ENCODE results near the gene PLA2G15. TPM values are rescaled to one million over a fixed set of nuclear protein-coding genes. Genes with fewer than 3 reads are reported as not detected.

The PLA2G15 gene
- total RNA-seq, 1 donor from 2014 or later = 18.2 TPM

- no peak for TF ChIP-seq POLR2A (IDR thresholded peaks at IDR 0.05)
- TF ChIP-seq POLR2AphosphoS5 (IDR thresholded peaks at IDR 0.05; ENCODE audit: insufficient read depth in 1 of 2, low read depth in 1 of 2) = no peak
- TF ChIP-seq, protein P1, sequence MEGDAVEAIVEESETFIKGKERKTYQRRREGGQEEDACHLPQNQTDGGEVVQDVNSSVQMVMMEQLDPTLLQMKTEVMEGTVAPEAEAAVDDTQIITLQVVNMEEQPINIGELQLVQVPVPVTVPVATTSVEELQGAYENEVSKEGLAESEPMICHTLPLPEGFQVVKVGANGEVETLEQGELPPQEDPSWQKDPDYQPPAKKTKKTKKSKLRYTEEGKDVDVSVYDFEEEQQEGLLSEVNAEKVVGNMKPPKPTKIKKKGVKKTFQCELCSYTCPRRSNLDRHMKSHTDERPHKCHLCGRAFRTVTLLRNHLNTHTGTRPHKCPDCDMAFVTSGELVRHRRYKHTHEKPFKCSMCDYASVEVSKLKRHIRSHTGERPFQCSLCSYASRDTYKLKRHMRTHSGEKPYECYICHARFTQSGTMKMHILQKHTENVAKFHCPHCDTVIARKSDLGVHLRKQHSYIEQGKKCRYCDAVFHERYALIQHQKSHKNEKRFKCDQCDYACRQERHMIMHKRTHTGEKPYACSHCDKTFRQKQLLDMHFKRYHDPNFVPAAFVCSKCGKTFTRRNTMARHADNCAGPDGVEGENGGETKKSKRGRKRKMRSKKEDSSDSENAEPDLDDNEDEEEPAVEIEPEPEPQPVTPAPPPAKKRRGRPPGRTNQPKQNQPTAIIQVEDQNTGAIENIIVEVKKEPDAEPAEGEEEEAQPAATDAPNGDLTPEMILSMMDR (IDR thresholded peaks at IDR 0.05) = no peak
- Histone ChIP-seq H3K27ac (no peak overlapping the region), H3K4me1 (peaks cover 16% of the 10 kb centered on the region), H3K9me3 (no peaks in the 10 kb centered on the region), H3K36me3 (peaks cover 0 to 61% of the 10 kb centered on the region in 2 donors), H3K27me3 (no peaks in the 10 kb centered on the region), H3K4me3 (no peak overlapping the region)
- no peak for DNase-seq (ENCODE audit: extremely low spot score in 2 of 2)
- intact Hi-C loops (cut with DNase I) = no loop called here
Observed at GRCh38 chr16:68296693-68297092, 51.5 kb downstream of the PLA2G15 start.

DNA sequence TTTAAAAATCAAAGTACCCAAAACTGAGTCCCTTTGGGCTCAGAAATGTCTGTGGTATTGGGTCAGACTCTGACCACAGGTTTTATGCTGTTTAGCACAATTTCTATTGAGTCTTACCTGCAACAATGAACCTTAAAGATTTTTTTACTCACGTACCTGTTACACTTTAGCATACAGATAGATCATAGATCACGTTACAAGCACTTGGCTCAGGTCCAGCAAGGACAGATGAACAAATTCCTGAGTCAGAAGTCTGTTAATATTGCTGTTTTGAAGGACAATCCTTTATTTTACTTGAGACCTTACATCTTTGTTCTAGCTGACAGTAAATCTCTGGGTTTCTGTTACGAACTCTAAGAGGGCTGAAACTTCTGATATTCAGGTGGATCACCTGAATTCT lies 52.7 kb downstream of the PLA2G15 start:
- intact Hi-C loops (cut with DNase I) = no loop called here
- H3K36me3 ChIP-seq = peaks cover 0 to 73% of the 10 kb centered on the region in 2 donors
- H3K27ac ChIP-seq = no peak overlapping the region

GRCh38 chr16:68298312-68298711 lies 53.1 kb downstream of the PLA2G15 start:
- intact Hi-C loops (cut with DNase I) = no loop called here
- H3K27me3 ChIP-seq = no peaks in the 10 kb centered on the region
- TF ChIP-seq POLR2A (IDR thresholded peaks at IDR 0.05) = no peak
- no peak for TF ChIP-seq POLR2AphosphoS5 (IDR thresholded peaks at IDR 0.05; ENCODE audit: insufficient read depth in 1 of 2, low read depth in 1 of 2)
- TF ChIP-seq, protein P1 (IDR thresholded peaks at IDR 0.05) = no peak
- DNase-seq (ENCODE audit: extremely low spot score in 2 of 2) = no peak
- H3K4me3 ChIP-seq = no peak overlapping the region
- peak overlapping the region; percentile 12 for H3K27ac ChIP-seq
- H3K36me3 ChIP-seq = peaks cover 0 to 73% of the 10 kb centered on the region in 2 donors
- H3K4me1 ChIP-seq = peaks cover 16% of the 10 kb centered on the region
- no peaks in the 10 kb centered on the region for H3K9me3 ChIP-seq

More for the DNA sequence above, 52.7 kb downstream of the PLA2G15 start:
- no peaks in the 10 kb centered on the region for H3K9me3 ChIP-seq
- no peak overlapping the region for H3K4me3 ChIP-seq
- TF ChIP-seq, protein P1 (IDR thresholded peaks at IDR 0.05) = no peak
- TF ChIP-seq POLR2A (IDR thresholded peaks at IDR 0.05) (no peak), POLR2AphosphoS5 (IDR thresholded peaks at IDR 0.05; ENCODE audit: insufficient read depth in 1 of 2, low read depth in 1 of 2) (no peak)
- H3K4me1 ChIP-seq = peaks cover 16% of the 10 kb centered on the region
- DNase-seq (ENCODE audit: extremely low spot score in 2 of 2) = no peak
- no peaks in the 10 kb centered on the region for H3K27me3 ChIP-seq

DNA sequence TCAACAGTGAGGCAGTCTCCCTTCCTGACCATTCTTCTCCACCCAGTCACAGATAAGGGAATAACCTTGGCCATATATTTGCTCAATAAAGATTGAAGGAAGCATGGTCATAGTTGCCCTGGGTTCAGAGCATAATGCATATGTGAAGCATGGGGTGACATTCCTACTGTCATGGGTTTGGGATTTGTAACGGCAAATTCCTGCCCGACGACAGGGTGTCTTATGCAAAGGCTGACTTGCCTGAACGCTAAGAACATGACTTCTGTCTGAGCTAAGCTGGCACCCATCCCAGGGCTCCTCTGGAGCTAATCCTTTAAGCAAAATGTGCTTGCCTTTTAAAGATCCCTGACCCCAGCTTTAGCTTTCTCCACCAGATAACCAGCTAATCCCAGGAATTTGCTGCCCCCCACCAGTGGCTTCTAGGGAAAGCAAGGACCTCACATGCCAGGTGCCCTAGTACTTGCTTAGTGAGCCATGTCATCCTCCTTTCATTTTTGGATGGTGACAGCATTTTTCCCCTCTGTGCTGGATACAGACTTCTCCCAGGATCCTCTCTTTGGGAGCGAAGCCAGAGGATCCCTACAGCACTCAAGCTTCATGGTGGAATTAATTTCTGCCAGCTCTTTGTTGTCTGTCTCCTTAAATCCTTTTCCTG lies 53.9 kb downstream of the PLA2G15 start:
- no peak for TF ChIP-seq POLR2A (IDR thresholded peaks at IDR 0.05)
- TF ChIP-seq POLR2AphosphoS5 (IDR thresholded peaks at IDR 0.05; ENCODE audit: insufficient read depth in 1 of 2, low read depth in 1 of 2) = no peak
- TF ChIP-seq, protein P1 (IDR thresholded peaks at IDR 0.05) = no peak

More for the DNA sequence above, 53.9 kb downstream of the PLA2G15 start:
- no peaks in the 10 kb centered on the region for H3K27me3 ChIP-seq
- no peaks in the 10 kb centered on the region for H3K9me3 ChIP-seq
- peaks cover 16% of the 10 kb centered on the region for H3K4me1 ChIP-seq
- no peak for DNase-seq (ENCODE audit: extremely low spot score in 2 of 2)
- peaks cover 0 to 73% of the 10 kb centered on the region in 2 donors for H3K36me3 ChIP-seq
- intact Hi-C loops (cut with DNase I) = no loop called here
- H3K27ac ChIP-seq = peak overlapping the region; percentile 12
- no peak overlapping the region for H3K4me3 ChIP-seq

Measured in vagina (tissue), 2 donors.